HG03103 (cell line): ENCODE measurements around the gene CDKN1A.

Source experiments
- ATAC-seq: cut with Tn5 transposase; IDR thresholded peaks from one replicate; pipeline ENCODE4 v1.9.1; 2021; ENCODE audit warnings: low read depth; ENCODE audit not compliant: unreplicated experiment

CDKN1A gene

GRCh38 chr6:36735110-36736071 lies 56.9 kb downstream of the CDKN1A start:
- no peak for ATAC-seq
